Kasumi-1 (cell line): ENCODE measurements around the gene COMMD6.

Experiments used
- DNase-seq, 2 experiments: peaks; one replicate each; lab custom pipeline; 2025; lab: John Stamatoyannopoulos, UW

COMMD6 gene

DNA sequence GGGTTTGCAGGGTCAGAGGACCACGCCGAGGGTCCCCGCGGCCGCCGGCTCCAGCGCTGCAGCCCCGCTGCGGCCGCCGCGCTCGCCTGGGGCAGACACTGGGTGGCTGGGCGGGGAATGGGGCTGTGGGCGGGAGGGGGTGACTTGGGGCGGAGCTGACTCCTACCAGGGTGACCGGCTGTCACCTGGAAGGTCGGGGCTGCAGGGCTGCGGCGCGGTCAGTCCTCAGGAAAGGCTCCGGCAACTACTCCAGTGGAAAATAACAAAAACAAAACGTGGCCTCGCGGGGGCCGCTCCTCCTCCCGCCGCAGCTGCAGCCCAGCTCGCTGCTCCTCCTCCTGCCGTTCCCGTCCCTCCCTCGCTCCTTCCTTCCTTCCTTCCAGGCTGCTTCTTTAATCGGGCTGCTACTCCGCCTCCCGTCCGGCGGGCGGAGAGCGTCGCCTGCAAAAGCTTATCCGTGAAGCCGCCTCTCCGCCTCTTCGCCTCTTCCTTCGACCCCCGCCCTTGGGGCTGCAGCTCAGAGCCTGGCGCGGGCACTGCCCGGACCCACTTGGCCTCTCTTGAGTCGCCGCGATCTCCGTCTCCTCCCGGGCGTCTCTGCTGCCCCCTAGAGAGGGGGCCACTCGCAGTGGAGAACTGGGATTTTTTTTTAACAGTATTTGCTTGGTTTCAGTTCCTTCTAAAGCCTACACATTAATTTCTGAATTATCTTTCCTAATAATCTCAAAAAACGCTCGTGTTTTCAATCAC lies 55.4 kb downstream of the COMMD6 start, which contains the start of gene TBC1D4:
Gene TBC1D4 (minus strand): TSS at position 100 of the 750 bp plus-strand sequence. CDS start 402 bp downstream, outside the sequence.
- peak; percentile 96 for DNase-seq

DNA sequence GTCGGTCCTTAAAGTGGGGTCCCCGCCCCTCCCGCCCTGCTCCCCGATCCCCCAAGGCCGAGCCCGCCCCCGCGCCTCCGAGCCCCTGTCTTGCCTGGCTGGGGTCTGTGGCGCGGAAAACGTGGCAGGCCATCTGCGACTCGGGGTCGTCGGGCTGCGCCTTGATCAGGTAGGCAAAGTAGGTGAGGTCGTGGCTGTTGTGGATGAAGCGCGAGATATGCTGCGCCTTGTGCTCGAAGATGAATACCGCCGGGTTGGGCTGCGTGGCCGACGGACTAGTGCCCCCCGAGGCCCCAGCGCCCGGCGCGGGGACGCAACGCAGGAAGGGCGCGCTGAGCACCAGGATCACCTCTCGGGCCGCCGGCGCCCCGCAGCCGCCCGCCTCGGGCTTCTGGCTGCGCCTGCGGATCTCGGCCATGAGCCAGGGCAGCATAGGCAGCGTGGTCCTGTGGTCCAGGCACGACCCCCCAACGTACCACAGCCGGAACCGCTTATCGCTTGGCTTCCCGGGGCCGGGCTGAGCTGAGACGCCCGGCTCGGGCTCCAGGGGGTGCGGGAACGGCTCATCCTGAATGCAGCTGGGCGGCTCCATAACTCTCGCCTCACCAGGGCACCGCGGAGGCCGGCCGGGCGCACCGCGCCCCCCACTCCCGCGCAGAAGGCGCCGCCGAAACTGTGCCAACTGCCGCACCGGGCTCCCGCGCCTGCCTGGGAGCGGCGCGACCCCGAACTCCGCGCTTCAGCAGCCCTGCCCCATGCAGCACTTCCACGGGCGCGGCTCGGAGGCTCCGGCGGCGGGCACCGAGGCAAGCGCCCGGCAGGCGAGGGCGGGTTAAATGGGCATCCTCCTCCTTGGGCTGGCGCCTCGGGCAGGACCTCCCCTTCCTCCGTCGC lies 56.2 kb downstream of the COMMD6 start:
- peak in 1 of 2 experiments; percentile 22 for DNase-seq

DNA sequence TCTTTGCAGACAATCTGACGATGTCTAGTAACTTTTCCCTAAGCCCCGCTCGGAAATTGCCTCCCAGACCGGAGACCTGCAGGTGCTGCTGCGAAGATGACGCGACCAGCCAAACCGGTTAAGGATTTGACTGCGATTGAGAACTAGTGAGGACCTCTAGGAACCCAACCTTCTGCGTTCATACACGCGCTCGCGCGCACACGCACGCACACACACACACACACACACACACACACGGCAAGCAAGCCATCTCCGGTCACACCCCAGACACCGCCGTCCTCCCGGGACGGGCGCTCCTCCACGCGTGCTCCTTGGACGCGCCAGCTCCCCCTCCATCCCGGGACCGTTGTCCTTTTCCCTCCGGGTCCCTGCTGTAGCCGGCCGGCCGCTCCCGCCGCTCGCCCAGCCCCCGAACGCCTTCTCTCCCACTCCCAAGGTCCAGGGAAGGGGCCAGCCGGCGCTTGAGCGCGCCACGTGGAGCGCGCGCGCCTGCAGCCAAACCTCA lies 56.9 kb downstream of the COMMD6 start:
- peak; percentile 57 to 62 for DNase-seq

DNA sequence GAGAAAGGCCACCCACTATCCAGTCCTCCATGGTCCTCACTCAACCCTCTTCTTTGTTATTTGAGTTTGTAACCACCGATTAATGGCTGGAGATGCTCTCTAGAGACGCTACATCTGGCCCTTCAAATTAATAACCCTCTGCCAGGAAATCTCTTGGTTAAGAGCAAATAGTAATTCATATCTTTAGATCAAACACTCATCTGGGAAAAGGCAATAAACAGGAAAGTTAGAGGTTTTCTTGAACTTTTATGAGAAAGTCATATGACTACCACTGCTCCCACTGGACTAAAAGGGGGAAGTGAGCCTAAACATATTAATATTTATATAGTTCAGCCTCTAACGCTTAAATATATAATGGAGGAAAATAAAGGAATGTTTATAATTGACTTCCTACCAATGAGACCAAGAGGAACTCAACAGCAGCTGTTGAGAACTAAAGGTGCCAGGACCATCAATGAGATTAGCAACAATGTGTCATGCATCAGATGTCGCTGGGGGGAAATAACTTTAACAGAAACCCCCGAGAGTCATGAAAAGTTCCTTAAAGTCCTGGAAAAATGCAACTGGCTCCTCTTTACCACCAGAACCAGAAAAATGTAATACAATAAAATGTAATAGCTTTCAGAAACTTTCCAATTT lies 58.4 kb downstream of the COMMD6 start:
- no peak for DNase-seq

DNA sequence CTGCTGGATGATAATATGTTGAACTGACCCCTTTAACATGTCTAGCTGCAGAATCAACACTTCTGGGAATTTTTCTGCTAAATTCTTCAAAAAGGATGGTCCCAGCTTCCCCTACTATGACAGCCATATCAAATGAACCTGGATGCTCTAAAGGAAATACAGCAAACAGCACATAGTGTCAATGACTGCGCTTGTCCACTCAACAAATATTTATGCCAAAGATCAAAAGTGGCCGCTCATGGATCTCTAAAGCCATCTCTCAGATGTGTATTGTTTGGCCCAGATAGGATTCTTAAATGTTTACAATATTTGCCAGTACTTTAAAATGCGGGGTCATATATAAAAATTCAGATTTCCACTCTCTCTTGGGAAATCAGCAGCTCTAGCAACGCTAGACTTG lies 59.0 kb downstream of the COMMD6 start:
- DNase-seq = no peak
